Esophagus muscularis mucosa (tissue), 4 donors: Measurements from ENCODE around the gene LCN1.

Source experiments
- CTCF ChIP-seq, 3 experiments: fragments of 200-600 bp in 2 of 3; fragments of 450-650 bp in 1 of 3; sonication (generic) in 2 of 3; IDR thresholded peaks; one replicate each; pipeline ENCODE4 v1.5.1; 2017 to 2019; ENCODE audit warnings: antibody characterized with exemption in 3 of 3, mild to moderate bottlenecking in 2 of 3, moderate library complexity in 1 of 3
- EP300 ChIP-seq: sonication (generic); formaldehyde crosslinking; IDR thresholded peaks from one replicate; pipeline ENCODE4 v1.6.1; 2017; ENCODE audit warnings: antibody characterized with exemption
- POLR2AphosphoS5 ChIP-seq, 2 donors: sonication (generic); formaldehyde crosslinking; IDR thresholded peaks; one replicate each; pipeline ENCODE4 v1.6.1; 2017; ENCODE audit warnings: antibody characterized with exemption in 2 of 2

GRCh38 chr9:135490980-135491464, 30.2 kb upstream of the LCN1 start:
- TF ChIP-seq CTCF (IDR thresholded peaks at IDR 0.05) (no peak), EP300 (no peak), POLR2AphosphoS5 (IDR thresholded peaks at IDR 0.05) (no peak)
